Endothelial cell of umbilical vein (primary cell): Measurements from ENCODE around the gene CSHL1. TPM values are rescaled to one million over a fixed set of nuclear protein-coding genes. Genes with fewer than 3 reads are reported as not detected.

Experiments used
- BruUV-seq: library from RNA; stranded (reverse); fragments of 400-500 nt; replicated peaks from 2 replicates; lab custom pipeline; 2021; lab: Mats Ljungman, UMichigan
- CTCF ChIA-PET: fragments of 300-600, 350-600 bp; sonication (Branson Sonifier 250); formaldehyde crosslinking; loops from one replicate; lab custom pipeline; 2021; ENCODE audit warnings: antibody characterized with exemption, inconsistent platforms; lab: Charles Lee
- POLR2A ChIA-PET: fragments of 300-600, 350-600 bp; sonication (Branson Sonifier 250); formaldehyde crosslinking; loops from one replicate; lab custom pipeline; 2021; ENCODE audit warnings: antibody characterized with exemption, inconsistent platforms; lab: Charles Lee
- DNase-seq: peaks from one replicate; pipeline ENCODE4 v3.0.0-alpha.2; 2011; ENCODE audit warnings: low read depth, low spot score
- FAIRE-seq: peaks from 2 replicates; lab custom pipeline; 2011; peaks lifted over from hg19 to GRCh38; lab: Jason Lieb, UNC
- H2AFZ ChIP-seq: 2 replicates; pipeline ENCODE4 v1.6.0; 2012; ENCODE audit warnings: low read depth, low read length, control low read depth, inconsistent platforms
- H3K27ac ChIP-seq: 2 replicates; pipeline ENCODE4 v1.5.1; 2011; ENCODE audit warnings: low read depth, mild to moderate bottlenecking, control low read depth, low read length, moderate library complexity; ENCODE audit not compliant: insufficient read depth
- H3K27me3 ChIP-seq, 2 experiments: 2 replicates each; pipeline versions ENCODE4 v1.6.0 to v1.6.1; 2011; ENCODE audit warnings: low read length in 2 of 2, mixed read lengths in 1 of 2; ENCODE audit not compliant: control insufficient read depth in 2 of 2, insufficient read depth in 2 of 2
- H3K36me3 ChIP-seq, 2 experiments: 2 replicates in 1 of 2; 3 replicates in 1 of 2; pipeline ENCODE4 v1.5.1; 2011; ENCODE audit warnings: low read length in 2 of 2, mild to moderate bottlenecking in 1 of 2, moderate library complexity in 1 of 2; ENCODE audit not compliant: control insufficient read depth in 2 of 2, insufficient read depth in 2 of 2; ENCODE audit errors: extremely low read depth in 1 of 2
- H3K4me1 ChIP-seq: 3 replicates; pipeline ENCODE4 v1.5.1; 2011; ENCODE audit warnings: mild to moderate bottlenecking, low read length; ENCODE audit not compliant: control insufficient read depth, insufficient read depth; ENCODE audit errors: extremely low read depth
- H3K4me2 ChIP-seq: 2 replicates; pipeline ENCODE4 v1.6.1; 2011; ENCODE audit warnings: low read length, control low read depth, mixed read lengths; ENCODE audit not compliant: insufficient read depth
- H3K4me3 ChIP-seq, 3 experiments: fragments of 200-600 bp in 1 of 3; sonication (generic), shearing (Covaris generic) in 1 of 3; replicated peaks in 1 of 3; 2 replicates each; pipeline ENCODE4 v1.5.1; 2011 to 2016; ENCODE audit warnings: control low read depth in 3 of 3, low read length in 3 of 3, mild to moderate bottlenecking in 2 of 3, inconsistent platforms in 1 of 3, low read depth in 1 of 3, moderate library complexity in 1 of 3; ENCODE audit not compliant: insufficient read depth in 1 of 3
- H3K79me2 ChIP-seq: 2 replicates; pipeline ENCODE4 v1.6.0; 2012; ENCODE audit warnings: low read length, inconsistent platforms; ENCODE audit not compliant: control insufficient read depth, insufficient read depth
- H3K9ac ChIP-seq: replicated peaks from 2 replicates; pipeline ENCODE3; 2011; ENCODE audit warnings: low read length, control low read depth; ENCODE audit not compliant: insufficient read depth; ENCODE audit errors: extremely low read depth
- H3K9me1 ChIP-seq: replicated peaks from 3 replicates; pipeline ENCODE4 v1.6.0; 2011; ENCODE audit warnings: mild to moderate bottlenecking, low read length; ENCODE audit not compliant: control insufficient read depth, insufficient read depth; ENCODE audit errors: extremely low read depth
- H3K9me3 ChIP-seq: replicated peaks from 2 replicates; pipeline ENCODE4 v1.5.1; 2012; ENCODE audit warnings: low read length, inconsistent platforms; ENCODE audit not compliant: control insufficient read depth, insufficient read depth
- H4K20me1 ChIP-seq: replicated peaks from 2 replicates; pipeline ENCODE3; 2011; ENCODE audit warnings: mild to moderate bottlenecking, low read length; ENCODE audit not compliant: control insufficient read depth, insufficient read depth; ENCODE audit errors: extremely low read depth
- CTCF ChIP-seq, 2 donors: IDR thresholded peaks; 1 replicate in 1 of 2; 2 replicates in 1 of 2; pipeline ENCODE4 v1.5.1; 2011; ENCODE audit warnings: low read length in 2 of 2, mild to moderate bottlenecking in 2 of 2, moderate library complexity in 2 of 2, control low read depth in 1 of 2, inconsistent platforms in 1 of 2, low read depth in 1 of 2; ENCODE audit not compliant: insufficient read depth in 1 of 2; ENCODE audit errors: extremely low read depth in 1 of 2
- EZH2 ChIP-seq: IDR thresholded peaks from 2 replicates; pipeline ENCODE4 v1.6.1; 2012; ENCODE audit warnings: borderline replicate concordance, low read depth, mild to moderate bottlenecking, moderate library complexity, low read length, inconsistent platforms; ENCODE audit not compliant: severe bottlenecking
- FOS ChIP-seq: IDR thresholded peaks from 2 replicates; pipeline ENCODE4 v1.6.1; 2011; ENCODE audit warnings: mild to moderate bottlenecking, low read length, moderate library complexity, borderline replicate concordance; ENCODE audit not compliant: insufficient read depth
- GATA2 ChIP-seq: IDR thresholded peaks from 2 replicates; pipeline ENCODE4 v1.7.0; 2011; ENCODE audit warnings: low read depth, mild to moderate bottlenecking, moderate library complexity, mixed read lengths, low read length; ENCODE audit not compliant: insufficient read length, insufficient read depth
- JUN ChIP-seq: IDR thresholded peaks from 2 replicates; pipeline ENCODE4 v1.6.1; 2011; ENCODE audit warnings: borderline replicate concordance, low read depth; ENCODE audit not compliant: insufficient read length, insufficient read depth
- MAX ChIP-seq: IDR thresholded peaks from 2 replicates; pipeline ENCODE4 v1.6.1; 2011; ENCODE audit not compliant: insufficient read depth, insufficient read length
- MYC ChIP-seq: IDR thresholded peaks from one replicate; pipeline ENCODE4 v1.6.1; 2011; ENCODE audit warnings: mild to moderate bottlenecking, low read depth, low read length
- POLR2A ChIP-seq: IDR thresholded peaks from 2 replicates; pipeline ENCODE4 v1.6.1; 2012; ENCODE audit warnings: low read depth, mild to moderate bottlenecking, control low read depth, low read length
- POLR2AphosphoS5 ChIP-seq: IDR thresholded peaks from 2 replicates; pipeline ENCODE4 v1.6.1; 2012; ENCODE audit warnings: low read depth, mild to moderate bottlenecking, control low read depth, low read length, moderate library complexity; ENCODE audit not compliant: insufficient read depth
- dilution Hi-C: fragments of 300-500 bp; cut with MboI; formaldehyde crosslinking; loops from one replicate; pipeline ENCODE4 v1.15.0; 2019; ENCODE audit warnings: low sequenced_read_pairs; ENCODE audit not compliant: extremely low pct_ligation_motif_present
- intact Hi-C: fragments of 100-400 bp; cut with micrococcal nuclease; formaldehyde crosslinking; loops from one replicate; pipeline ENCODE4 v1.10.0; 2022
- polyA plus RNA-seq, 4 experiments: library from polyadenylated mRNA; depleted of rRNA in 3 of 4; stranded (reverse) in 3 of 4; unstranded in 1 of 4; fragments of >200 nt; gene quantifications; 2 replicates each; pipeline versions ENCODE4 v1.2.1 to v1.2.3, GENCODE V29; 2011 to 2012; ENCODE audit warnings: missing spikeins in 1 of 4
- total RNA-seq: library from RNA; stranded (reverse); gene quantifications from 2 replicates; pipeline ENCODE4 v1.2.3, GENCODE V29; 2021

CSHL1 gene
- total and polyA plus RNA-seq, 2 donors (not counting 3 experiments of a cell fraction or from before 2014, with no cell fraction given): not detected

GRCh38 chr17:63939884-63940283 is 28.8 kb upstream of the CSHL1 start:
- FAIRE-seq (no peak), DNase-seq (no peak)
- Histone ChIP-seq H3K4me3 (no peak overlapping the region), H4K20me1 (no peaks in the 10 kb centered on the region), H3K9me1 (no peaks in the 10 kb centered on the region), H3K9me3 (no peaks in the 10 kb centered on the region), H3K79me2 (no peaks in the 10 kb centered on the region), H3K27me3 (no peaks in the 10 kb centered on the region), H3K9ac (no peak overlapping the region), H3K4me1 (no peaks in the 10 kb centered on the region), H2AFZ (no peak overlapping the region), H3K4me2 (no peak overlapping the region), H3K27ac (no peak overlapping the region), H3K36me3 (no peaks in the 10 kb centered on the region)
- ChIA-PET POLR2A (no interaction called here), CTCF (interaction anchor here (0.7 to 1.9 kb wide), 6 partner anchors 12 to 194 kb away, joined by 3 to 9 read pairs (median 4); partner anchors contain the start of gene GH1)
- intact Hi-C loops (no loop called here), dilution Hi-C loops (no loop called here)
- no peak for TF ChIP-seq CTCF (IDR thresholded peaks at IDR 0.05; ENCODE audit: extremely low read depth in 1 of 2, insufficient read depth in 1 of 2, low read depth in 1 of 2, low read length in 2 of 2)
- TF ChIP-seq GATA2: no peak
- no peak for TF ChIP-seq JUN
- no peak for TF ChIP-seq POLR2A
- no peak for TF ChIP-seq MYC
- no peak for TF ChIP-seq EZH2
- TF ChIP-seq MAX: no peak
- TF ChIP-seq POLR2AphosphoS5: no peak
- TF ChIP-seq FOS: no peak
- no TSS peak for BruUV-seq
